Gastroesophageal sphincter (tissue), 4 donors: ENCODE results near the gene BAHCC1. TPM values are rescaled to one million over a fixed set of nuclear protein-coding genes. Genes with fewer than 3 reads are reported as not detected.

ENCODE experiments used
- ATAC-seq: fragments of 150-250 bp; one replicate; pipeline ENCODE4 v1.9.1; 2016; ENCODE audit warnings: mild to moderate bottlenecking, moderate library complexity
- H3K27ac ChIP-seq, 4 donors: fragments of 200-600 bp; sonication (generic) in 3 of 4; 1 replicate in 3 of 4; 2 replicates in 1 of 4; pipeline ENCODE4 v1.5.1; 2016 to 2019
- H3K27me3 ChIP-seq: fragments of 200-600 bp; sonication (generic); one replicate; pipeline ENCODE4 v1.5.1; 2019
- H3K36me3 ChIP-seq, 2 donors: fragments of 200-600 bp; sonication (generic); one replicate each; pipeline ENCODE4 v1.5.1; 2019; ENCODE audit warnings: control low read depth in 1 of 2
- H3K4me1 ChIP-seq, 3 donors: fragments of 200-600 bp; sonication (generic); 1 replicate in 2 of 3; 2 replicates in 1 of 3; pipeline ENCODE4 v1.5.1; 2016 to 2019; ENCODE audit warnings: control low read depth in 2 of 3
- H3K4me3 ChIP-seq, 2 donors: fragments of 200-600 bp; sonication (generic); one replicate each; pipeline ENCODE4 v1.5.1; 2019; ENCODE audit warnings: mild to moderate bottlenecking in 1 of 2, moderate library complexity in 1 of 2
- H3K9me3 ChIP-seq, 3 donors: fragments of 200-600 bp; sonication (generic); one replicate each; pipeline ENCODE4 v1.5.1; 2017 to 2019; ENCODE audit warnings: control low read depth in 2 of 3
- EP300 ChIP-seq: sonication (generic); formaldehyde crosslinking; IDR thresholded peaks from one replicate; pipeline ENCODE4 v1.6.1; 2017; ENCODE audit warnings: antibody characterized with exemption, mild to moderate bottlenecking
- POLR2A ChIP-seq, 2 donors: fragments of 450-650 bp; IDR thresholded peaks; one replicate each; pipeline ENCODE4 v1.6.1; 2017; ENCODE audit warnings: antibody characterized with exemption in 2 of 2, mild to moderate bottlenecking in 2 of 2, moderate library complexity in 1 of 2
- POLR2AphosphoS5 ChIP-seq: sonication (generic); formaldehyde crosslinking; IDR thresholded peaks from one replicate; pipeline ENCODE4 v1.6.1; 2017; ENCODE audit warnings: antibody characterized with exemption
- WGBS, 2 donors: methylation state at CpG; one replicate each; pipeline ENCODE4 v1.1.5; 2018; ENCODE audit warnings: low coverage in 1 of 2; 5-methylcytosine and 5-hydroxymethylcytosine counted together
- small RNA-seq, 4 donors: library from RNA; depleted of rRNA; stranded (forward); fragments of <200 nt; gene quantifications; one replicate each; pipeline ENCODE3, GENCODE V24; 2016
- total RNA-seq, 4 donors: library from RNA; depleted of rRNA; stranded (reverse); fragments of >200 nt; gene quantifications; one replicate each; pipeline ENCODE4 v1.1.0, GENCODE V29; 2016
- TF ChIP-seq, protein P1 (sequence below), 4 experiments: fragments of 200-600 bp in 2 of 4; fragments of 450-650 bp in 2 of 4; sonication (generic) in 1 of 4; IDR thresholded peaks; one replicate each; pipeline ENCODE4 v1.5.1; 2017 to 2019; ENCODE audit warnings: antibody characterized with exemption in 4 of 4, mild to moderate bottlenecking in 2 of 4, moderate library complexity in 2 of 4

BAHCC1 gene
- total RNA-seq, 4 donors from 2014 or later = 17.5 to 34.3 (median 19.5) TPM

GRCh38 chr17:81513372-81513752, 118.1 kb downstream of the BAHCC1 start:
- Histone ChIP-seq H3K4me1 (peaks cover 0 to 65% (median 35%) of the 10 kb centered on the region in 3 donors), H3K4me3 (peak overlapping the region; percentile 54 to 83), H3K9me3 (no peaks in the 10 kb centered on the region), H3K27me3 (no peaks in the 10 kb centered on the region), H3K36me3 (peaks cover 0 to 38% of the 10 kb centered on the region in 2 donors), H3K27ac (peak overlapping the region; percentile 94 to 100 (median 98))
- peak in 1 of 2 donors; percentile 7 for TF ChIP-seq POLR2A (IDR thresholded peaks at IDR 0.05)
- TF ChIP-seq POLR2AphosphoS5 = no peak
- no CpG with 5 or more reads among the region's 23 CpGs for WGBS, 2 donors
- peak; percentile 34 for ATAC-seq

GRCh38 chr17:81513753-81514488, 118.7 kb downstream of the BAHCC1 start:
- H3K36me3 ChIP-seq = peaks cover 0 to 32% of the 10 kb centered on the region in 2 donors
- H3K27ac ChIP-seq = peak overlapping the region; percentile 94 to 100 (median 98)
- H3K27me3 ChIP-seq = no peaks in the 10 kb centered on the region
- TF ChIP-seq, protein P1, sequence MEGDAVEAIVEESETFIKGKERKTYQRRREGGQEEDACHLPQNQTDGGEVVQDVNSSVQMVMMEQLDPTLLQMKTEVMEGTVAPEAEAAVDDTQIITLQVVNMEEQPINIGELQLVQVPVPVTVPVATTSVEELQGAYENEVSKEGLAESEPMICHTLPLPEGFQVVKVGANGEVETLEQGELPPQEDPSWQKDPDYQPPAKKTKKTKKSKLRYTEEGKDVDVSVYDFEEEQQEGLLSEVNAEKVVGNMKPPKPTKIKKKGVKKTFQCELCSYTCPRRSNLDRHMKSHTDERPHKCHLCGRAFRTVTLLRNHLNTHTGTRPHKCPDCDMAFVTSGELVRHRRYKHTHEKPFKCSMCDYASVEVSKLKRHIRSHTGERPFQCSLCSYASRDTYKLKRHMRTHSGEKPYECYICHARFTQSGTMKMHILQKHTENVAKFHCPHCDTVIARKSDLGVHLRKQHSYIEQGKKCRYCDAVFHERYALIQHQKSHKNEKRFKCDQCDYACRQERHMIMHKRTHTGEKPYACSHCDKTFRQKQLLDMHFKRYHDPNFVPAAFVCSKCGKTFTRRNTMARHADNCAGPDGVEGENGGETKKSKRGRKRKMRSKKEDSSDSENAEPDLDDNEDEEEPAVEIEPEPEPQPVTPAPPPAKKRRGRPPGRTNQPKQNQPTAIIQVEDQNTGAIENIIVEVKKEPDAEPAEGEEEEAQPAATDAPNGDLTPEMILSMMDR (IDR thresholded peaks at IDR 0.05) = peak in 1 of 4 experiments; percentile 19
- TF ChIP-seq POLR2A (IDR thresholded peaks at IDR 0.05) (peak; percentile 6 to 37), EP300 (no peak), POLR2AphosphoS5 (peak; percentile 41)
- H3K9me3 ChIP-seq = no peaks in the 10 kb centered on the region
- no CpG with 5 or more reads among the region's 64 CpGs for WGBS, 2 donors
- peak overlapping the region; percentile 54 to 83 for H3K4me3 ChIP-seq
- H3K4me1 ChIP-seq = peaks cover 0 to 65% (median 39%) of the 10 kb centered on the region in 3 donors
- ATAC-seq = peak; percentile 8

DNA sequence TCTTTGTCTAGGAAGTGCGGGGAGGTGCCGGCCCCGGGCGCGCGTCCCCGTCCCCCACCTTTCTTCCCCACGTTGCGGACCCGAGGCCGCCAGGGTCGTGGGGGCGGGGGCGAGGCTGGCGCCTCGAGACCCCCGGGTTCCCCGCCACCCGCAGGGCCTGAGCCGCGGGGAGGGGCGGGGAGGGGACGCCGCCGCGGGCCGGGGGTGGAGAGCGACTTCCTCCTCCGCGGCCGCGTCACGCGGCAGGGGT, 119.2 kb downstream of the BAHCC1 start:
- peaks cover 0 to 65% (median 40%) of the 10 kb centered on the region in 3 donors for H3K4me1 ChIP-seq
- H3K4me3 ChIP-seq = peak overlapping the region; percentile 54 to 83
- H3K27ac ChIP-seq = peak overlapping the region; percentile 94 to 100 (median 98)
- TF ChIP-seq POLR2A (IDR thresholded peaks at IDR 0.05) = no peak
- peaks cover 0 to 27% of the 10 kb centered on the region in 2 donors for H3K36me3 ChIP-seq
- H3K27me3 ChIP-seq = no peaks in the 10 kb centered on the region
- WGBS, 2 donors = no CpG with 5 or more reads among the region's 34 CpGs
- H3K9me3 ChIP-seq = no peaks in the 10 kb centered on the region
- no peak for ATAC-seq

DNA sequence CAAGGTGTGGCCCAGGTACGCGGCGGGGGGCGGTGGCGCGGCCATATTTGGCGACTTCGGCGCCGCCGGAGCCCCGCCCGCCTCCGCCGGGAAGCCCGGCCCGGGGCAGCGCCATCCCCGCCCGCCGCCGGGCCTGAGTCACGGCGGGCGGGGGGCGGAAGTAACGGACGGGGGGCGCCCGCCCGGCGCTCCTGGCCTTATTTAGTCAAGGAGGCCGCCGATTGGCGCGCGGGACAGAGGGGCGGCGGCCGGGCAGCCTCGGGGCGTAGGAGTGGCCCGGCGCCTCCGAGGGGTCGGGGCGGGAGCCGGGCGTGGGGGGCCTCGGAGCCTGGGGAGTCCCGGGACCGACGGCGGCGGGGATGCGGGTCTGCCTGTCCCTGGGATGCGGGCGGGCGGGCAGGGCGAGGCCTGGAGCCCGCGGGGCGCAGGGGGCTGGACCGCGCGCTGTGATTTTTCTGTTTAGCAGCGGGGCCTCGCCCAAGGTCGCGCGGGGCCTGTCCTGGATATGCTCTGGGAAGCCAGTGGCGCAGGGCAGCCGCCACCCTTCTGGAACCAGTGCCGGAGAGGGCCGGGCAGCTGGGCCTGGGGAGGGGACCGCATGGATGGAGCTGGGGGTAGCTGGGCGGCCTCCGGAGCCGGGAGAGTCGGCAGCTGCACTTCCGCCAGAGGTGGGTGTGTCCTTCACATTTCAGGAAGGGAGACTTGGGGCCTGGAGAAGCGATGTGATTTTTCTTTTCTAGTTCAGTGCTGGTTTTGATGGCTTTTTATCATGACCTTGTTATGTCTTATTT, 119.7 kb downstream of the BAHCC1 start:
- Histone ChIP-seq H3K9me3 (no peaks in the 10 kb centered on the region), H3K4me1 (peaks cover 0 to 65% (median 45%) of the 10 kb centered on the region in 3 donors), H3K27ac (peak overlapping the region; percentile 94 to 100 (median 98)), H3K4me3 (peak overlapping the region; percentile 54 to 83), H3K27me3 (no peaks in the 10 kb centered on the region), H3K36me3 (peaks cover 0 to 22% of the 10 kb centered on the region in 2 donors)
- WGBS, 2 donors = 0% methylated on average over 10 of the region's 82 CpGs; no CpG with 5 or more reads in 1 of the 2 donors
- ATAC-seq = peak; percentile 61
- TF ChIP-seq POLR2A (IDR thresholded peaks at IDR 0.05) = peak; percentile 74 to 79
- no peak for TF ChIP-seq EP300
- TF ChIP-seq, protein P1 (IDR thresholded peaks at IDR 0.05) = no peak
- TF ChIP-seq POLR2AphosphoS5 = peak; percentile 45

DNA sequence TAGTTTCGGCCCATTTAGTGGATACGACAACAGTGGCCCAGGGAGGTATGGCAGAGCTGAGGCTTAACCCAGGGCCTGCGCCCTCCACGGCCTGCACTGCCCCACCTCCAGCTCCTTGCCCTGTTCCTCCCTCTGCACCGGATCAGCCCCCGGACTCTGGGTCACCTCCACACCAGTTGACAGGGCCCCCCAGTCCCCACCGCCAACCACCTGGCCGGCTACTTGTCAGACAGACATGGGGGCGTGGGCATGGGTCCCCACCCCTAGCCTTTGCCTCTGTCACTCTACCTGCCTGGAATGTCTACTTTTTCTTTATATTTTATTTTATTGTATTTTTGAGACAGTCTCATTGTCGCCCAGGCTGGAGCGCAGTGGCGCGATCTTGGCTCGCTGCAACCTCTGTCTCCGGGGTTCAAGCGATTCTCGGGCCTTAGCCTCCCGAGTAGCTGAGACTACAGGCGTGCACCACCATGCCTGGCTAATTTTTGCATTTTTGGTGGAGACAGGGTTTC, 120.3 kb downstream of the BAHCC1 start:
- H3K4me3 ChIP-seq = peak overlapping the region; percentile 54 to 83
- H3K4me1 ChIP-seq = peaks cover 0 to 66% (median 45%) of the 10 kb centered on the region in 3 donors
- TF ChIP-seq POLR2AphosphoS5 (no peak), POLR2A (IDR thresholded peaks at IDR 0.05) (no peak), EP300 (no peak)
- TF ChIP-seq, protein P1 (IDR thresholded peaks at IDR 0.05) = no peak
- H3K36me3 ChIP-seq = peaks cover 0 to 16% of the 10 kb centered on the region in 2 donors
- WGBS, 2 donors = 6 to 18% methylated on average over 12 to 14 of the region's 19 CpGs
- peak overlapping the region; percentile 94 to 100 (median 98) for H3K27ac ChIP-seq
- ATAC-seq = no peak
- H3K27me3 ChIP-seq = no peaks in the 10 kb centered on the region
- no peaks in the 10 kb centered on the region for H3K9me3 ChIP-seq

Small RNA genes within 50 kb of the gene (small RNA-seq; reads per million reads assigned to genes)
- gene MIR3186 (0 reads per million in 4 donors), gene MIR4740 (0 to 0.13 (median 0) reads per million in 4 donors)

Other genes starting within 250 kb of the BAHCC1 start
- gene PVALEF, start 229.9 kb upstream of the BAHCC1 start, total RNA-seq = not detected
- 10 to 100 TPM; 14.5 to 28.0 (median 22.1) TPM for gene AATK, start 229.2 kb upstream of the BAHCC1 start, total RNA-seq
- gene CEP131, start 172.5 kb upstream of the BAHCC1 start, total RNA-seq = 10 to 100 TPM in 1 of 4 donors, 1 to 10 TPM in 3; 4.4 to 12.0 (median 6.4) TPM
- gene TEPSIN, start 156.4 kb upstream of the BAHCC1 start, total RNA-seq = 10 to 100 TPM in 3 of 4 donors, 1 to 10 TPM in 1; 8.0 to 43.0 (median 23.5) TPM
- gene NDUFAF8, start 156.1 kb upstream of the BAHCC1 start, total RNA-seq = 10 to 100 TPM; 16.9 to 38.4 (median 22.3) TPM
- gene SLC38A10, start 100.2 kb upstream of the BAHCC1 start, total RNA-seq = 10 to 100 TPM; 70.5 to 99.6 (median 81.8) TPM
- gene ACTG1, start 117.3 kb downstream of the BAHCC1 start, total RNA-seq = 1,000 to 10,000 TPM in 3 of 4 donors, 100 to 1,000 TPM in 1; 829 to 1,848 (median 1,550) TPM
- gene FSCN2, start 132.9 kb downstream of the BAHCC1 start, total RNA-seq = 1 to 10 TPM in 2 of 4 donors, under 1 TPM in 2; 0.49 to 2.1 (median 1.0) TPM
- 10 to 100 TPM; 14.6 to 32.1 (median 20.7) TPM for gene FAAP100, start 156.9 kb downstream of the BAHCC1 start, total RNA-seq
- 10 to 100 TPM; 49.5 to 83.8 (median 58.0) TPM for gene NPLOC4, start 241.7 kb downstream of the BAHCC1 start, total RNA-seq
- gene TSPAN10, start 241.7 kb downstream of the BAHCC1 start, total RNA-seq = under 1 TPM in 3 of 4 donors, not detected in 1; 0.27 to 0.89 (median 0.30) TPM